CD4-positive, alpha-beta memory T cell (primary cell): ENCODE results near the gene PACRG. TPM values are rescaled to one million over a fixed set of nuclear protein-coding genes. Genes with fewer than 3 reads are reported as not detected.

Experiments
- CTCF ChIA-PET: fragments of 350-600 bp; sonication (Branson Sonifier 250); formaldehyde crosslinking; loops from one replicate; lab custom pipeline; 2021; ENCODE audit warnings: inconsistent platforms; ENCODE audit not compliant: partially characterized antibody; lab: Charles Lee
- POLR2A ChIA-PET: fragments of 350-600 bp; sonication (Branson Sonifier 250); formaldehyde crosslinking; loops from one replicate; lab custom pipeline; 2021; ENCODE audit not compliant: partially characterized antibody; lab: Charles Lee
- DNase-seq, 5 donors: peaks; one replicate each; pipeline versions ENCODE4 v3.0.0 to v3.0.0-alpha.2; 2020 to 2022; ENCODE audit warnings: mixed read lengths in 1 of 5
- H3K27ac ChIP-seq: one replicate; pipeline ENCODE4 v1.7.0; 2013; ENCODE audit warnings: low read depth, low read length
- H3K27me3 ChIP-seq: 2 replicates; pipeline ENCODE4 v1.7.0; 2013; ENCODE audit warnings: mild to moderate bottlenecking, low read length, moderate library complexity; ENCODE audit not compliant: insufficient read depth
- H3K36me3 ChIP-seq: 2 replicates; pipeline ENCODE4 v1.7.0; 2013; ENCODE audit warnings: mild to moderate bottlenecking, low read length, moderate library complexity; ENCODE audit not compliant: insufficient read depth
- H3K4me1 ChIP-seq: 2 replicates; pipeline ENCODE4 v1.7.0; 2013; ENCODE audit warnings: mild to moderate bottlenecking, low read length, moderate library complexity; ENCODE audit not compliant: insufficient read depth
- H3K4me3 ChIP-seq, 2 donors: one replicate each; pipeline ENCODE4 v1.7.0; 2013; ENCODE audit warnings: low read length in 2 of 2, mild to moderate bottlenecking in 1 of 2
- H3K9me3 ChIP-seq, 2 donors: one replicate each; pipeline ENCODE4 v1.7.0; 2013; ENCODE audit warnings: low read length in 2 of 2, control low read depth in 1 of 2; ENCODE audit not compliant: control insufficient read depth in 1 of 2
- H3K27ac Mint-ChIP-seq, 7 donors: one replicate each; pipeline ENCODE4 v1.8.0; 2020 to 2021; ENCODE audit warnings: mixed read lengths in 7 of 7, mild to moderate bottlenecking in 6 of 7, inconsistent platforms in 3 of 7, moderate library complexity in 3 of 7
- H3K27me3 Mint-ChIP-seq, 2 donors: one replicate each; pipeline ENCODE4 v1.8.0; 2020 to 2021; ENCODE audit warnings: mixed read lengths in 2 of 2
- H3K36me3 Mint-ChIP-seq, 2 donors: one replicate each; pipeline ENCODE4 v1.8.0; 2020 to 2021; ENCODE audit warnings: mixed read lengths in 2 of 2, inconsistent platforms in 1 of 2, mild to moderate bottlenecking in 1 of 2
- H3K4me1 Mint-ChIP-seq, 4 donors: one replicate each; pipeline ENCODE4 v1.8.0; 2020 to 2021; ENCODE audit warnings: mixed read lengths in 4 of 4, mild to moderate bottlenecking in 1 of 4
- H3K4me3 Mint-ChIP-seq, 8 donors: one replicate each; pipeline ENCODE4 v1.8.0; 2020 to 2021; ENCODE audit warnings: mixed read lengths in 8 of 8, mild to moderate bottlenecking in 7 of 8, moderate library complexity in 6 of 8, inconsistent platforms in 3 of 8
- H3K9me3 Mint-ChIP-seq, 8 donors: one replicate each; pipeline ENCODE4 v1.8.0; 2020 to 2021; ENCODE audit warnings: mixed read lengths in 8 of 8, mild to moderate bottlenecking in 5 of 8, inconsistent platforms in 3 of 8, moderate library complexity in 1 of 8
- intact Hi-C: fragments of 100-400 bp; cut with micrococcal nuclease; formaldehyde crosslinking; loops from one replicate; pipeline ENCODE4 v1.15.1; 2023
- polyA plus RNA-seq, 2 donors: library from polyadenylated mRNA; unstranded; fragments of 300-500 nt; fragmentation: Illumina TruSeq; gene quantifications; one replicate each; pipeline ENCODE4 v1.2.3, GENCODE V29; 2021
- total RNA-seq, 2 experiments: library from RNA; stranded (reverse); gene quantifications; one replicate each; pipeline ENCODE4 v1.2.3, GENCODE V29; 2021

The PACRG gene
- total and polyA plus RNA-seq, 4 experiments from 2014 or later: 0.21 to 1.5 (median 0.81) TPM; not detected in 1

GRCh38 chr6:163181666-163182180 is 453.9 kb downstream of the PACRG start:
- Histone ChIP-seq H3K27me3 (no peaks in the 10 kb centered on the region), H3K36me3 (no peaks in the 10 kb centered on the region), H3K4me3 (no peak overlapping the region), H3K9me3 (no peaks in the 10 kb centered on the region), H3K27ac (no peak overlapping the region), H3K4me1 (no peaks in the 10 kb centered on the region)
- peaks cover 4 to 10% of the 10 kb centered on the region in 2 donors for H3K27me3 Mint-ChIP-seq
- no peaks in the 10 kb centered on the region for H3K9me3 Mint-ChIP-seq
- no peaks in the 10 kb centered on the region for H3K4me1 Mint-ChIP-seq
- no peaks in the 10 kb centered on the region for H3K36me3 Mint-ChIP-seq
- no peak overlapping the region for H3K4me3 Mint-ChIP-seq
- CTCF ChIA-PET: no interaction called here
- intact Hi-C loops: no loop called here
- DNase-seq: no peak
- no peak overlapping the region for H3K27ac Mint-ChIP-seq
- POLR2A ChIA-PET: no interaction called here

- no peak overlapping the region for H3K4me3 Mint-ChIP-seq
- no peaks in the 10 kb centered on the region for H3K36me3 ChIP-seq
- peaks cover 2 to 4% of the 10 kb centered on the region in 2 donors for H3K27me3 Mint-ChIP-seq
- H3K9me3 ChIP-seq: no peaks in the 10 kb centered on the region
- no peaks in the 10 kb centered on the region for H3K9me3 Mint-ChIP-seq
- no peak overlapping the region for H3K27ac ChIP-seq
- CTCF ChIA-PET: no interaction called here
- H3K4me1 Mint-ChIP-seq: no peaks in the 10 kb centered on the region
- POLR2A ChIA-PET: no interaction called here
- H3K27ac Mint-ChIP-seq: no peak overlapping the region
- no peaks in the 10 kb centered on the region for H3K36me3 Mint-ChIP-seq
- H3K27me3 ChIP-seq: no peaks in the 10 kb centered on the region
- no peak for DNase-seq
- no peak overlapping the region for H3K4me3 ChIP-seq
- H3K4me1 ChIP-seq: no peaks in the 10 kb centered on the region
- intact Hi-C loops: no loop called here
Observed at GRCh38 chr6:163182696-163183095, 454.9 kb downstream of the PACRG start.

GRCh38 chr6:163183806-163184205 is 456.0 kb downstream of the PACRG start:
- no peak for DNase-seq
- intact Hi-C loops: no loop called here
- Mint-ChIP-seq H3K9me3 (no peaks in the 10 kb centered on the region), H3K27me3 (peaks cover 2 to 4% of the 10 kb centered on the region in 2 donors), H3K4me3 (no peak overlapping the region), H3K36me3 (no peaks in the 10 kb centered on the region), H3K27ac (no peak overlapping the region), H3K4me1 (no peaks in the 10 kb centered on the region)
- ChIA-PET CTCF (interaction anchor here (1.2 to 1.5 kb wide), 2 partner anchors 12 to 13 kb away, joined by 3 to 6 read pairs; no protein-coding TSS in a partner anchor), POLR2A (no interaction called here)
- Histone ChIP-seq H3K4me3 (no peak overlapping the region), H3K36me3 (no peaks in the 10 kb centered on the region), H3K27ac (no peak overlapping the region), H3K4me1 (no peaks in the 10 kb centered on the region), H3K27me3 (no peaks in the 10 kb centered on the region), H3K9me3 (no peaks in the 10 kb centered on the region)

- no peaks in the 10 kb centered on the region for H3K36me3 ChIP-seq
- intact Hi-C loops: no loop called here
- Mint-ChIP-seq H3K4me3 (no peak overlapping the region), H3K36me3 (no peaks in the 10 kb centered on the region), H3K9me3 (no peaks in the 10 kb centered on the region), H3K27ac (no peak overlapping the region), H3K27me3 (peaks cover 2 to 4% of the 10 kb centered on the region in 2 donors), H3K4me1 (no peaks in the 10 kb centered on the region)
- CTCF ChIA-PET: interaction anchor here (1.2 kb wide), 1 partner anchor 15 kb away, joined by 5 read pairs; no protein-coding TSS in a partner anchor
- H3K27ac ChIP-seq: no peak overlapping the region
- no peaks in the 10 kb centered on the region for H3K27me3 ChIP-seq
- H3K4me3 ChIP-seq: no peak overlapping the region
- POLR2A ChIA-PET: no interaction called here
- no peak for DNase-seq
- H3K4me1 ChIP-seq: no peaks in the 10 kb centered on the region
- no peaks in the 10 kb centered on the region for H3K9me3 ChIP-seq
Observed at GRCh38 chr6:163185744-163186143, 458.0 kb downstream of the PACRG start.

GRCh38 chr6:163186527-163186926 is 458.8 kb downstream of the PACRG start:
- Mint-ChIP-seq H3K4me1 (no peaks in the 10 kb centered on the region), H3K9me3 (no peaks in the 10 kb centered on the region), H3K36me3 (no peaks in the 10 kb centered on the region), H3K27ac (no peak overlapping the region), H3K4me3 (peak overlapping the region in 1 of 8 donors; percentile 7), H3K27me3 (peaks cover 2 to 4% of the 10 kb centered on the region in 2 donors)
- CTCF ChIA-PET: no interaction called here
- Histone ChIP-seq H3K36me3 (no peaks in the 10 kb centered on the region), H3K4me1 (no peaks in the 10 kb centered on the region), H3K27ac (no peak overlapping the region), H3K9me3 (no peaks in the 10 kb centered on the region), H3K27me3 (no peaks in the 10 kb centered on the region), H3K4me3 (no peak overlapping the region)
- POLR2A ChIA-PET: no interaction called here
- intact Hi-C loops: no loop called here
- DNase-seq: no peak

- Mint-ChIP-seq H3K27ac (no peak overlapping the region), H3K9me3 (no peaks in the 10 kb centered on the region), H3K4me3 (no peak overlapping the region), H3K4me1 (no peaks in the 10 kb centered on the region), H3K27me3 (peaks cover 2 to 4% of the 10 kb centered on the region in 2 donors), H3K36me3 (no peaks in the 10 kb centered on the region)
- H3K36me3 ChIP-seq: no peaks in the 10 kb centered on the region
- intact Hi-C loops: no loop called here
- no peaks in the 10 kb centered on the region for H3K27me3 ChIP-seq
- no peaks in the 10 kb centered on the region for H3K9me3 ChIP-seq
- no peak for DNase-seq
- no peak overlapping the region for H3K27ac ChIP-seq
- no peaks in the 10 kb centered on the region for H3K4me1 ChIP-seq
- POLR2A ChIA-PET: no interaction called here
- CTCF ChIA-PET: no interaction called here
- H3K4me3 ChIP-seq: no peak overlapping the region
Observed at GRCh38 chr6:163187201-163187600, 459.4 kb downstream of the PACRG start.

- Mint-ChIP-seq H3K4me1 (no peaks in the 10 kb centered on the region), H3K36me3 (no peaks in the 10 kb centered on the region), H3K4me3 (no peak overlapping the region), H3K27me3 (peaks cover 2 to 4% of the 10 kb centered on the region in 2 donors), H3K27ac (no peak overlapping the region), H3K9me3 (no peaks in the 10 kb centered on the region)
- no peak for DNase-seq
- POLR2A ChIA-PET: no interaction called here
- CTCF ChIA-PET: no interaction called here
- H3K9me3 ChIP-seq: no peaks in the 10 kb centered on the region
- H3K27ac ChIP-seq: no peak overlapping the region
- intact Hi-C loops: no loop called here
- H3K27me3 ChIP-seq: no peaks in the 10 kb centered on the region
- no peaks in the 10 kb centered on the region for H3K4me1 ChIP-seq
- H3K36me3 ChIP-seq: no peaks in the 10 kb centered on the region
- no peak overlapping the region for H3K4me3 ChIP-seq
Observed at GRCh38 chr6:163187606-163188005, 459.8 kb downstream of the PACRG start.
